GM12865 (cell line): ENCODE data around the gene TM2D3.
A peak's percentile ranks its signal among the peaks of the same experiment; 100 is the strongest.

Experiments
- DNase-seq: peaks from one replicate; pipeline ENCODE4 v3.0.0; 2010; ENCODE audit warnings: low read depth
- H3K4me3 ChIP-seq: 2 replicates; pipeline ENCODE4 v1.5.1; 2011; ENCODE audit warnings: mild to moderate bottlenecking, low read depth, low read length, control low read depth
- CTCF ChIP-seq: IDR thresholded peaks from 2 replicates; pipeline ENCODE4 v1.5.1; 2011; ENCODE audit warnings: low read length, control low read depth, low read depth, inconsistent platforms; ENCODE audit not compliant: insufficient read depth; ENCODE audit errors: missing control alignments

Gene TM2D3

DNA sequence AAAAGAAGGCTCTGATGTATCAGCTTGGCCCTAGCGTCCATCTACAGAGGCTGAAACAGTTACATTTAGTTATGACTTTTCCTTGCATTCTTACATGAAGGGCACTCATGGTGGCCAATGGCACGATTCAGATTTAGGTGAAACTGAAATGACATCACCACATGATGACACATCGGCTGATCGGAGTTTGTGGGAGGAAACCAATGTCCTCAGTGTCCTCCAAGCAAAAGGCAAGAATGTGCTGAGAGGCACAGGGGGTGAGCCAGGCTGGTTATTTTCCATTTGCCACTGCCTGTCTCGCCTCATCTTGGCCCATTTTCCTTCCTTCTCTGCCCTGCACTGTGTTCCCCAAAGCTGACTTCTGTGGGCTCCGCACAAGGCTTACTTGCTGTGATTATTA lies 37.7 kb upstream of the TM2D3 start:
- DNase-seq: no peak
- no peak for TF ChIP-seq CTCF
- H3K4me3 ChIP-seq: no peak overlapping the region

GRCh38 chr15:101686718-101687117 lies 34.5 kb upstream of the TM2D3 start:
- no peak overlapping the region for H3K4me3 ChIP-seq
- DNase-seq: no peak
- TF ChIP-seq CTCF: no peak

DNA sequence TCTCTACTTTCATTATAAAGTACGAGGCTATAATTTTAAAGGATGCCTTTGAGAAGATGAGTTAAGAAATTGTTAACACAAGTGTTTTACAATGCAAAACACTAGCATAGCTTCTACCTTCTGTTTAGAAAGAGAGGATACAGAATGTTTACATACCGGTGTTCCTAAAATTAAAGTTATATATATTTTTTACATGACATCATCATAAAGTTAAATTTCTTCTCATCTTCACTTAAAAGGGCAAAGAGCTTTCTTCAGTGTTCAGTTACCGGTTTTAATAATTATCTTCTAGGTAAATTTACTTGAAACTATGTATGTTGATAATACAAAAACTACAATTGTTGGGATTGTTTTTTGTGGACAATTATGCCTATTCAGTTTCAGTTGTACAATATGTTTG lies 32.7 kb upstream of the TM2D3 start:
- TF ChIP-seq CTCF: no peak
- no peak overlapping the region for H3K4me3 ChIP-seq
- no peak for DNase-seq

DNA sequence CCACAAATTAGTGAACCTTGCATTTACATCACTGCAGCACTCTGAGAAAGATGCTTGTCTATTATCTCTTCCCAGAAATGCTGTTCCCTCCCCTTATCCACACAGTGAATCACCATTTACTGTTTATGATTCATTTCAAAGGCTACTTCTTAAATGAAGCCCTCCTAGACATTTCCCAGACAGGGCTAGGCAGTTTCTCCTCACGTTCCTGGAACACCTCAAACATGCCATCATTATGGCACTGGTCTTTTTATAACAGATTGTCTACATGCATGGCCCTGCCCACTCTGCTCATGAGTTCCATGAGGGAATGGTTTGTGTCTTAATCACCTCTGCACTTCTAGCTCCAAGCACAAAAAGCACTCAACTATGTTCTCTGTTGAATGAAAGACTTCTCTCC lies 32.2 kb upstream of the TM2D3 start:
- DNase-seq: no peak
- H3K4me3 ChIP-seq: no peak overlapping the region
- TF ChIP-seq CTCF: no peak

DNA sequence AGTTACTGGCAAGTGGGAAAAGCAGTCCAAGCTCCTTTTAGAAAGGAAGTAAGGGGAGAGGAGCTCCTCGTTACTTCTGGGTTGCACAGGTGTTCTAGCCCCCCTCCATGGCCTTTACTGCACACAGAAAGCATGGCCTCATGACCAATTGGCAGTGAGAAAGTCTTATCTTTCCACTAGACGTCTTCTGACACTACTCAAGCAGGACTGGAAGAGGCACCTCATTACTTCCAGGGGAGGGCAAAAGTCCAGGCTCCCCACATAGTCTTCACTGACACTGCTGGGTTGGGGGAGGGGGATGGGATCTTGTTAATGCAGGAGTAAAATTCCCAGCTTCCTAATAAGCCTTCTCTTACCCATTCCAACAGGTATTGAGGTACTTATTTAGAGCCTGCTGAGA lies 27.6 kb upstream of the TM2D3 start:
- no peak overlapping the region for H3K4me3 ChIP-seq
- no peak for DNase-seq

GRCh38 chr15:101676921-101677329 lies 24.7 kb upstream of the TM2D3 start:
- no peak for TF ChIP-seq CTCF
- DNase-seq: no peak
- H3K4me3 ChIP-seq: no peak overlapping the region

More for the DNA sequence above, 27.6 kb upstream of the TM2D3 start:
- no peak for TF ChIP-seq CTCF

GRCh38 chr15:101675796-101676582 lies 23.8 kb upstream of the TM2D3 start:
- peak; percentile 71 for DNase-seq
- no peak for TF ChIP-seq CTCF
- H3K4me3 ChIP-seq: peak overlapping the region; percentile 43
